Stimulated activated CD4-positive, alpha-beta T cell treated with anti-CD3 and anti-CD28 coated beads, Interleukin-2, amount 100 ng/mL, for 48 hours (primary cell): Measurements from ENCODE around the gene PRKCZ.
"Not testable (repeated sequence)": the region's sequence is repeated elsewhere in the genome, so short reads cannot be mapped to it uniquely, and the experiment has no call there.

Source experiments
- DNase-seq, 2 donors: peaks; one replicate each; pipeline ENCODE4 v3.0.0-alpha.2; 2020

The PRKCZ gene

DNA sequence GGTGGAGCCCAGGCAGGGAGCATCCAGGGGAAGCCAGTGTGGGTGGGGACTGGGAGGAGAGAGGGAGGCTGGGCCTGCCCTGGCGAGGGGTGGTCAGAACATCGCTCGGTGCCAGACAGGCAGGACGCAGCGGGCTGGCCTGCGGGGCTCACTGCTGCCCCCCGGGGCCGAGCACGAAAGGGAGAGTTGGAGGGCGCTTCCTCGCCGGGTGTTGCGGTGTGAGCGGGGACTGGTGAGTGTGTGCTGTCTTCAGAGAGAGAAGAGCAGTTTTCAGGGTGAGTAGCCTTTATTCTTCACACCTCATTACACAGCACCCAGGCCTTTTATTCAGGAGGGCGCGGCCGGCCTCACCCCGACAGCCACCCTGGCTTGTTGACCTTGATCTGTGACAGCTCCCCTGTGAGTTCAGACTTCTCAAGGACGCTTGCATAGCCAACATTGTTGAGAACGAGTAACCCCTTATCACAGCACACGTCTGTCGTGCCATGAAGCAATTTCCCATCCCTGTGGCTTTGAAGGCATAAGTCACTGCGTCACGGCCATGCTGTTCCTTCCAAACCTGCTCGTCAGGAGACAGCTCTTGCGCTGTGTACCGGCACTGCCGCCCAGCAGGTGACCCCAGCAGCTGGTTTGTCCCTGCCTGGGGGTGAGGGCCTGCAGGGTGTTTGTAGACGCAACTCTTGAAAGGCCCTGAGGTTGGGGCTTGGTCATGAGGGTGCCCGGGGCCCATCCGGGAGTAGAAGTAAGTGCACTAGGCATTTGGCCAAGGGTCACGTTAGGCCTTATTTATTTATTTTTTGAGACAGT lies 54.6 kb downstream of the PRKCZ start:
- DNase-seq, result no peak

- DNase-seq, result no peak
Observed at GRCh38 chr1:2105781-2106524, 55.7 kb downstream of the PRKCZ start.

DNA sequence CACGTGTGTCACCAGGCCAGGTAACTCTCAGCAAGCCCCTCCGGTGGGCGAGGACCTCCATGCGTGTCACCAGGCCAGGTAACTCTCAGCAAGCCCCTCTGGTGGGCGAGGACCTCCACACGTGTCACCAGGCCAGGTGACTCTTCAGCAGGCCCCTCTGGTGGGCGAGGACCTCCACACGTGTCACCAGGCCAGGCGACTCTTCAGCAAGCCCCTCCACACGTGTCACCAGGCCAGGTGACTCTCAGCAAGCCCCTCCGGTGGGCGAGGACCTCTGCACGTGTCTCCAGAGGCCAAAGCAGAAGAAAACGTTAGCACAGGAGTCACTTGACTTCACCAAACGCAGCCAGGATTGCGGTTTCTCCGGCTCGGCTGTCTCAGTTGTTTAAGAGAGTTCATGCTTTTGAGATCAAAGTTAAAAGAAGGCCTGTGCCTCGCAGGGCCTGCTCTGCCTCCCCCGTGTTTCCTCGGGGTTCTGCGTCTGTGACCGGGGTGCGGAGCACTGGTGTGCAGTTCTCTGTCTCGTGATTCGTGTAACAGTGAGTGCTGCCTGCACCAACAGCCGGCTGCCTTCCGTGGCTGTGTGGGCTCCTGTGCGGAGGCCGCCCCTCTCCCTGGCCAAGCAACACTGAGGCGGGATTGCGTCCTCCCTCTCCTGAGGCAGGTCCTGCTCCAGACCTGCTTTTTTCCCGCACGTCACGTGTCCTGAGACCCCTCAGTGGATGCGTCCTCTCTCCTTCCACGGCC lies 56.6 kb downstream of the PRKCZ start:
- DNase-seq, result no peak

DNA sequence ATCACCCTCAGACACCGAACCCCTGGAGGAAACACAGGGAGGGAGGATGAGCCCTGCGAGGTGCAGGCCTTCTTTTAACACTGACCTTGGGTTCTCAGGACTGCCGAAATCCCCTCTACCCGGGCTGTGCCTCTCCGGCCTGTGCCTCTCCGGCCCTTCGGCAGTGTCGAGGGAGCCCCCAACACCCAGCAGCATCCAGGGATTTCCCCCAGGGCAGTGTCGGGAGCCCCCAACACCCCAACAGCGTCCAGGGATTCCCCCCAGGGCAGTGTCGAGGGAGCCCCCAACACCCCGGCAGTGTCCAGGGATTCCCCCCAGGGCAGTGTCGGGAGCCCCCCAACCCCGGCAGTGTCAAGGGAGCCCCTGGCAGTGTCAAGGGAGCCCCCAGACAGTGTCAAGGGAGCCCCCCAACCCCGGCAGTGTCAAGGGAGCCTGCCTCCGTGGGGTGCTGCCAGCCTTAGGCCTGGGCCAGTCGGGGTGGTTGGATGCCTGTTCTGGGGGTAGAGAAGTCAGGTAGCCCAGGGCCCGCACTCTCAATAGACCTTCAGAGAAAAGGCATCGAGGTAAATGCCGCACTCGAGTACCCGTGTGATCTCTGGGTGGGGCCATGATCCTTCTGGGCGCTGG lies 57.5 kb downstream of the PRKCZ start:
- no peak for DNase-seq

DNA sequence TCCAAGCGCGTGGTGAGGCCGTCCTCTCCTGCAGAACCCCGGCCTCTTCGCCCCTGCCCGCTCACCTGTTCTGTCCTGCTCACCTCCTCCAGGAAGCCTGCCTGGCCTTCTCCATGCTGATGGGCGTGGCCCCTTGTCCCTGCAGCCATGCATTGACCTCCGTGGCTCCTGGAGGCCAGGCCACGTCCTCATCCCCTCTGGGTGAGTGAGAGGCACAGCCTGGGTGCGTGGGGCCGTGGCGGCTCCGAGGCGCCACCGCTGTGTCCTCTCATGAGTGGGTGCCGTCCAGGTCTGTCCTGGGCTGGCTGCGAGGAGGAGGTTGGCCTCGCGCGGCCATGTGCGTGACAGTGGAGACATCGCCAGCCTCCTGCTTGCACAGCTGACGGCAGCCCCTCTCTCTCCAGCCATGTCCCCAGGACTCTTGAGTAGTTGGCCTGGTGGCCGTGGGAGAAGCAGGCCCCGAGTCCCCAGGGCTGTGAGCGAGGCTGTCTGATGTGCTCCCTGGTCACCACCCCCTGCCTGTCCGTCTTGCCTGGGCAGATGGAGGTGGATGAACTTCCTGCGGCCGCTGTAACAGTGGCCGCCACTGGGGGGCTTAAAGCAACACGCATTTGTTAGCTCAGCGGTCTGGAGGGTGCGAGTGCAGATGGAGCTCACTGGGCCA lies 58.1 kb downstream of the PRKCZ start:
- no peak for DNase-seq

DNA sequence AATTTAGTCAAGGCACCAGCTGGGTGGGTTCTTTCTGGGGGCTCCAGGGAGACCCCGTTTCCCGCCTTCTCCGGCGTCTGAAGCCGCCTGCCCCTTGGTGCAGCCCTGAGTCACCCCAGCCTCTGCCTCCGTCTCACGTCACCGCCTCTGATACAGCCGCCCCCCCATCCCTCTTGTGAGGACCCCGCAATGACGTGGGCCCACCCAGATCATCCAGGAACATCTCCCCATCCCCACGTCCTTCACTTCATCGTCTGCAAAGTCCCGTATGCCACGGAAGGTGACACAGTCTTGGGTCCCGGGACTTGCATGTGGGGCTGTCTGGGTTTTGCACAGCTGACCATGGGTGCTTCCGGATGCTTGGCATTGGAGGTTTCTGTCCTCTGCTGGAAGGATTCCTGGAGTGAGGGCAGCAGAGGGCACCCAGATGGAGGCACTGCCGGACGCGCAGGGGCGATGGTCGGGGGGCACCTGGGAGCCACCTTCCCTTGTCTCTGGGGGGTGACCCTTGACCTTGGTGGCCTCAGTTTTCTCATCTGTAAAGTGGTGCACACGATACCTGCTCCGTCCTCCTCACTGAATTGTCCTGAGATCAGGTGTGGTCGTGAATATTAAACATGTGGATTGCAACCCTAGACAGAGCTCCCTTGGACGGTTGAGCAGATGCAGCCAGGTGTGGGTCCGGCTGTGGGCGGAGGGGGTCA lies 58.8 kb downstream of the PRKCZ start:
- DNase-seq, result no peak

GRCh38 chr1:2109581-2110021 lies 59.4 kb downstream of the PRKCZ start:
- DNase-seq, result no peak

DNA sequence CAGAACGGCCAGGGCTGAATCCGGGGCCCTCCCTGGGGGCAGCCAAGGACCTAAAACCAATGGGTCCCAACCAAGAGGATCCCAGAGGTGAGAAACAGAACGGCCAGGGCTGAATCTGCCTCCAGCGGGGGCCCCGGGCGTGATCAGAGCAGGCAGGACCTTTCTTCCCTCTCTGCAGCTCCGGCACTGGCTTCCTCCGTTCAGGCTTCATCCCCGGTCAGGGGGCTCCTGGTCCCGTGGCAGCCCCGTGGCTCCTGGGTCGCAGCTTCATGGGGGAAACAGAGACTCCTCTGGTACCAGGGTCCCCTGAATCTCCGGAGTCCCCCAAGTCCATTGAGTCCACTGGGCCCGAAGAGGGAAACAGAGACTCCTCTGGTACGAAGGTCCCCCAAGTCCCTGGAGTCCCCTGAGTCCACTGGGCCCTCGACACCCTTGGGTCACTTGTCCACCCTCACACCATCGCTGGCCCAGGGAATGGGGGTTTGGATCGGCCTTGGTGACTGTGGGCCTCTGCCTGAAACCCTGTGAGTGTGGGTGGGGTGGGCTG lies 60.1 kb downstream of the PRKCZ start:
- DNase-seq, result no peak

- DNase-seq, result no peak
Observed at GRCh38 chr1:2110738-2111673, 60.8 kb downstream of the PRKCZ start.

GRCh38 chr1:2111674-2112035 lies 61.4 kb downstream of the PRKCZ start:
- DNase-seq, result no peak

GRCh38 chr1:2112280-2112701 lies 62.1 kb downstream of the PRKCZ start:
- DNase-seq, result no peak

DNA sequence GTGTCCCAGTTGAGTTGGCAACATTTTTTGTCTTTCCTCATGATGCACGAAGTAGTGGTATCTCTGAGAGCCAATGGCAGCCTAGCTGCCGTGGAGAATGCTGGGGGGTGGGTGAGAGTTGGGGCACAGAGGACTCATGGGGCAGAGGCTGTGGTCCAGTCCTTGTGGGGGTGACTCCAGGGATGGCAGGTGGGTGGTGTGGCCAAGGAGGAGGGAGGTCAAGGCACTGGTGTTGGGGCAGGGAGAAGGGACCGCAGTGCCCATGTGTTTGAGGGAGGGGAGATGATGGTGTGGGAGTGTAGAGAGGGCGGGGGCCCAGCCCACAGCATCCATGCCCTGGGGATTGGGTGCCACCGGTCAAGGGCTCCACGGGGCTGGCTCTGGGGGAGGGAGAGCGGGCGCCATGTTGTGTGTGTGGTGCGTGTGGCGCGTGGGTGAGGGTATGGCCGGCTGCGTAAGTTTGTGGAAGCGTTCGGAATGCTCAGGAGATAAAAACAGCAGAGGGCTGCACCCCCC lies 63.5 kb downstream of the PRKCZ start:
- DNase-seq, result no peak

DNA sequence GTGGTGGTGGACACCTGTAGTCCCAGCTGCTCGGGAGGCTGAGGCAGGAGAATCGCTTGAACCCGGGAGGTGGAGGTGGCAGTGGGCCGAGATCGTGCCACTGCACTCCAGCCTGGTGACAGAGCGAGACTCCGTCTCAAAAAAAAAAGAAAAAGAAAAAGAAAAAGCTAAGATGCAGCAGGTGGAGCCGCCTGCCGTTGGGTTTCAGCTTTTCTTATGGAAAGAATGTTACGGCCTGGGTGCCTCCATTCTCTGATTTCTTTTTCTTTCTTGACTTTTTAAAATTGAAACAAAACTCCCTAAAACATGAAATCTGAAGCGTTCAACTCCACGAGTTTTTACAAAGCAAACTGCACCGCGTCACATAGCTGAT lies 64.4 kb downstream of the PRKCZ start:
- not testable (repeated sequence) for DNase-seq

GRCh38 chr1:2115008-2115641 lies 64.9 kb downstream of the PRKCZ start:
- no peak for DNase-seq

DNA sequence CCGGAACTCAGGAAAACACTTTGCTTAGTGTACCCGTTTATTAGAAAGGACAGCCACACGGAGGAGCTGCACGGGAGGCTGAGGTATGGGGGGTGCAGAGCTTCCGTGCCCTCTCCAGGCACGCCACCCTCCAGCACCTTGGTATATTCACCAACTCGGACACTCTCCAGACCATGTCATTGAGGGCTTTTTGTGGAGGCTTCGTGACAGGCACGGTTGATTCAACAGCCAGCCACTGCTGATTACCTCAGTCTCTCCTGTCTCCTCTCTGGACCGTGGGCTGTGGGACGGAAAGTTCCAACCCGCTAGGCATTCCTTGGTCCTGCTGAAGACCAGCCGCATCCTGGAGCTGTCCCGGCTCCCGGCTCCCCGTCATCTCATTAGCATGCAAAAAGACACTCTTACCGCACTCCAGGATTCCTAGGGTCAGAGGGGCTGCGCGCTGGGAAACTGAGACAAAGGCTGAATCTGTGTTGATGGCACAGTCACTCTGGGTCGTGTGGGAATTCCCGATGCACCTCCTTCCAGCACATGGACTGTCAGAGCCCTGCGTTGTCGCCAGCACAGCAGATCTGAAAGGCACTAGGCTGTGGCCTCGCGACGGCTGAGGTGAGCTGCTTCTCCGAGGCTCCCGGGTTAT lies 65.6 kb downstream of the PRKCZ start:
- no peak for DNase-seq

- DNase-seq, result no peak
Observed at GRCh38 chr1:2119886-2120285, 69.7 kb downstream of the PRKCZ start.

GRCh38 chr1:2121101-2121691 lies 71.0 kb downstream of the PRKCZ start:
- no peak for DNase-seq

DNA sequence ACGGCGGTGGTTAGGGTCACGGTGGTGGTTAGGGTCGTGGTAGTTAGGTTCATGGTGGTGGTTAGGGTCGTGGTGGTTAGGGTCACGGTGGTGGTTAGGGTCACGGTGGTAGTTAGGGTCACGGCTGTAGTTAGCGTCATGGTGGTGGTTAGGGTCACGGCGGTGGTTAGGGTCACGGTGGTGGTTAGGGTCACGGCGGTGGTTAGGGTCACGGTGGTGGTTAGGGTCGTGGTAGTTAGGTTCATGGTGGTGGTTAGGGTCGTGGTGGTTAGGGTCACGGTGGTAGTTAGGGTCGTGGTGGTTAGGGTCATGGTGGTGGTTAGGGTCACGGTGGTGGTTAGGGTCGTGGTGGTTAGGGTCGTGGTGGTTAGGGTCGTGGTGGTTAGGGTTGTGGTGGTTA lies 71.6 kb downstream of the PRKCZ start:
- not testable (repeated sequence) for DNase-seq
